Ammon's horn (tissue), 1 donor: ENCODE results near the gene KDM4B.

Source experiments
- DNase-seq: peaks from one replicate; pipeline ENCODE4 v3.0.0-alpha.2; 2016; ENCODE audit warnings: low spot score

Gene KDM4B

GRCh38 chr19:5050067-5050656 lies 81.2 kb downstream of the KDM4B start:
- no peak for DNase-seq

- no peak for DNase-seq
Measured at GRCh38 chr19:5050905-5051304, 82.0 kb downstream of the KDM4B start.

GRCh38 chr19:5051619-5052018 lies 82.7 kb downstream of the KDM4B start:
- DNase-seq: no peak

- no peak for DNase-seq
Measured at GRCh38 chr19:5052515-5052914, 83.6 kb downstream of the KDM4B start.

GRCh38 chr19:5052945-5053485 lies 84.1 kb downstream of the KDM4B start:
- no peak for DNase-seq

GRCh38 chr19:5053661-5054060 lies 84.7 kb downstream of the KDM4B start:
- no peak for DNase-seq

- peak; percentile 80 for DNase-seq
Measured at GRCh38 chr19:5054551-5055456, 85.9 kb downstream of the KDM4B start.

GRCh38 chr19:5055457-5055776 lies 86.5 kb downstream of the KDM4B start:
- DNase-seq: no peak

- no peak for DNase-seq
Measured at GRCh38 chr19:5057860-5058259, 88.9 kb downstream of the KDM4B start.

- peak; percentile 49 for DNase-seq
Measured at GRCh38 chr19:5058521-5059212, 89.8 kb downstream of the KDM4B start.

- no peak for DNase-seq
Measured at GRCh38 chr19:5059213-5059574, 90.3 kb downstream of the KDM4B start.

GRCh38 chr19:5059793-5060192 lies 90.9 kb downstream of the KDM4B start:
- no peak for DNase-seq

GRCh38 chr19:5062195-5062594 lies 93.3 kb downstream of the KDM4B start:
- DNase-seq: no peak

- DNase-seq: no peak
Measured at GRCh38 chr19:5062799-5063198, 93.9 kb downstream of the KDM4B start.

GRCh38 chr19:5063873-5064645 lies 95.1 kb downstream of the KDM4B start:
- no peak for DNase-seq

GRCh38 chr19:5064896-5065295 lies 96.0 kb downstream of the KDM4B start:
- DNase-seq: no peak

- DNase-seq: no peak
Measured at GRCh38 chr19:5065663-5066093, 96.8 kb downstream of the KDM4B start.

- DNase-seq: no peak
Measured at GRCh38 chr19:5066768-5067167, 97.9 kb downstream of the KDM4B start.

GRCh38 chr19:5067678-5068077 lies 98.8 kb downstream of the KDM4B start:
- no peak for DNase-seq

- no peak for DNase-seq
Measured at GRCh38 chr19:5068233-5069072, 99.5 kb downstream of the KDM4B start.

- DNase-seq: no peak
Measured at GRCh38 chr19:5070331-5070730, 101.4 kb downstream of the KDM4B start.
